ENCODE results near the gene SEMA3B.
A peak's percentile ranks its signal among the peaks of the same experiment; 100 is the strongest.
"Not testable (repeated sequence)": the region's sequence is repeated elsewhere in the genome, so short reads cannot be mapped to it uniquely, and the experiment has no call there.

SEMA3B gene

GRCh38 chr3:50268703-50269451, at the start of gene SEMA3B:
SEMA3B (plus strand) TSS chr3:50269147; CDS start chr3:50269241, 94 bp downstream.
- no peak for DNase-seq (ENCODE audit: low read depth in 2 of 2)

GRCh38 chr3:50219285-50219684, 49.7 kb upstream of the SEMA3B start:
- no peak for DNase-seq (ENCODE audit: low read depth in 2 of 2)

GRCh38 chr3:50220109-50220508, 48.8 kb upstream of the SEMA3B start:
- DNase-seq (ENCODE audit: low read depth in 2 of 2) = no peak

- no peak for DNase-seq (ENCODE audit: low read depth in 2 of 2)
Measured at GRCh38 chr3:50221051-50221410, 47.9 kb upstream of the SEMA3B start.

- DNase-seq (ENCODE audit: low read depth in 2 of 2) = no peak
Measured at GRCh38 chr3:50221411-50222168, 47.4 kb upstream of the SEMA3B start.

GRCh38 chr3:50222169-50222528, 46.8 kb upstream of the SEMA3B start:
- DNase-seq (ENCODE audit: low read depth in 2 of 2) = no peak

GRCh38 chr3:50224639-50225038, 44.3 kb upstream of the SEMA3B start:
- no peak for DNase-seq (ENCODE audit: low read depth in 2 of 2)

- DNase-seq (ENCODE audit: low read depth in 2 of 2) = no peak
Measured at GRCh38 chr3:50226888-50227389, 42.0 kb upstream of the SEMA3B start.

GRCh38 chr3:50227390-50228183, 41.4 kb upstream of the SEMA3B start:
- DNase-seq (ENCODE audit: low read depth in 2 of 2) = peak; percentile 78 to 83

GRCh38 chr3:50228184-50228763, 40.7 kb upstream of the SEMA3B start:
- not testable (repeated sequence) for DNase-seq (ENCODE audit: low read depth in 2 of 2)

GRCh38 chr3:50229490-50229889, 39.5 kb upstream of the SEMA3B start:
- DNase-seq (ENCODE audit: low read depth in 2 of 2) = no peak

GRCh38 chr3:50230104-50230793, 38.7 kb upstream of the SEMA3B start:
- DNase-seq (ENCODE audit: low read depth in 2 of 2) = no peak

GRCh38 chr3:50230794-50231125, 38.2 kb upstream of the SEMA3B start:
- no peak for DNase-seq (ENCODE audit: low read depth in 2 of 2)

- no peak for DNase-seq (ENCODE audit: low read depth in 2 of 2)
Measured at GRCh38 chr3:50231581-50231980, 37.4 kb upstream of the SEMA3B start.

- DNase-seq (ENCODE audit: low read depth in 2 of 2) = no peak
Measured at GRCh38 chr3:50232303-50232702, 36.6 kb upstream of the SEMA3B start.

- DNase-seq (ENCODE audit: low read depth in 2 of 2) = no peak
Measured at GRCh38 chr3:50233176-50233575, 35.8 kb upstream of the SEMA3B start.

GRCh38 chr3:50235716-50236483, 33.0 kb upstream of the SEMA3B start, which contains the start of gene GNAI2:
GNAI2 (plus strand) TSS chr3:50236204; CDS start chr3:50236336, 132 bp downstream.
- peak; percentile 94 to 98 for DNase-seq (ENCODE audit: low read depth in 2 of 2)

GRCh38 chr3:50236484-50237132, 32.3 kb upstream of the SEMA3B start:
- DNase-seq (ENCODE audit: low read depth in 2 of 2) = no peak

GRCh38 chr3:50237133-50237651, 31.8 kb upstream of the SEMA3B start:
- DNase-seq (ENCODE audit: low read depth in 2 of 2) = no peak

All from stimulated activated CD8-positive, alpha-beta memory T cell treated with anti-CD3 and anti-CD28 coated beads, Interleukin-2, amount 100 ng/mL, for 1 hour (primary cell).